ENCODE data around the gene TBC1D3B. TPM values are rescaled to one million over a fixed set of nuclear protein-coding genes. Genes with fewer than 3 reads are reported as not detected.
"Not testable (repeated sequence)": the region's sequence is repeated elsewhere in the genome, so short reads cannot be mapped to it uniquely, and the experiment has no call there.

TBC1D3B gene
- total RNA-seq, 1 donor from 2014 or later: 7.1 TPM

- H3K36me3 Mint-ChIP-seq (ENCODE audit: low read depth); H3K27ac Mint-ChIP-seq; H3K27me3 Mint-ChIP-seq (ENCODE audit: insufficient read depth); DNase-seq (ENCODE audit: low spot score); intact Hi-C loops (cut with micrococcal nuclease); H3K4me3 Mint-ChIP-seq; H3K9me3 Mint-ChIP-seq: not testable (repeated sequence)
- H3K4me1 Mint-ChIP-seq (ENCODE audit: low read depth): peaks cover 26% of the 10 kb centered on the region
These were observed 18.5 kb upstream of the TBC1D3B start for GRCh38 chr17:36194832-36195433.

- H3K27ac Mint-ChIP-seq; H3K27me3 Mint-ChIP-seq (ENCODE audit: insufficient read depth); H3K36me3 Mint-ChIP-seq (ENCODE audit: low read depth); H3K4me3 Mint-ChIP-seq; H3K9me3 Mint-ChIP-seq; intact Hi-C loops (cut with micrococcal nuclease); DNase-seq (ENCODE audit: low spot score): not testable (repeated sequence)
- peaks cover 25% of the 10 kb centered on the region for H3K4me1 Mint-ChIP-seq (ENCODE audit: low read depth)
These were observed 17.9 kb upstream of the TBC1D3B start for GRCh38 chr17:36194147-36194831.

- no peaks in the 10 kb centered on the region for H3K36me3 Mint-ChIP-seq (ENCODE audit: low read depth)
- no peaks in the 10 kb centered on the region for H3K9me3 Mint-ChIP-seq
- H3K27me3 Mint-ChIP-seq (ENCODE audit: insufficient read depth): peaks cover 7% of the 10 kb centered on the region
- no peak overlapping the region for H3K4me3 Mint-ChIP-seq
- no peak for DNase-seq (ENCODE audit: low spot score)
- no peak overlapping the region for H3K27ac Mint-ChIP-seq
- peaks cover 29% of the 10 kb centered on the region for H3K4me1 Mint-ChIP-seq (ENCODE audit: low read depth)
- intact Hi-C loops (cut with micrococcal nuclease): no loop called here
These were observed 16.9 kb upstream of the TBC1D3B start for GRCh38 chr17:36193216-36193775.

- H3K4me1 Mint-ChIP-seq (ENCODE audit: low read depth): peaks cover 29% of the 10 kb centered on the region
- H3K4me3 Mint-ChIP-seq; H3K9me3 Mint-ChIP-seq; DNase-seq (ENCODE audit: low spot score); intact Hi-C loops (cut with micrococcal nuclease); H3K36me3 Mint-ChIP-seq (ENCODE audit: low read depth); H3K27ac Mint-ChIP-seq: not testable (repeated sequence)
- H3K27me3 Mint-ChIP-seq (ENCODE audit: insufficient read depth): peaks cover 13% of the 10 kb centered on the region
These were observed 14.3 kb upstream of the TBC1D3B start for GRCh38 chr17:36190549-36191330.

- H3K27ac Mint-ChIP-seq; H3K9me3 Mint-ChIP-seq; DNase-seq (ENCODE audit: low spot score); intact Hi-C loops (cut with micrococcal nuclease); H3K36me3 Mint-ChIP-seq (ENCODE audit: low read depth); H3K4me3 Mint-ChIP-seq: not testable (repeated sequence)
- Mint-ChIP-seq H3K27me3 (ENCODE audit: insufficient read depth) (peaks cover 20% of the 10 kb centered on the region), H3K4me1 (ENCODE audit: low read depth) (peaks cover 29% of the 10 kb centered on the region)
These were observed 13.6 kb upstream of the TBC1D3B start for GRCh38 chr17:36189993-36190392.

- no peaks in the 10 kb centered on the region for H3K9me3 Mint-ChIP-seq
- H3K27me3 Mint-ChIP-seq (ENCODE audit: insufficient read depth): peaks cover 25% of the 10 kb centered on the region
- H3K4me3 Mint-ChIP-seq: no peak overlapping the region
- peaks cover 29% of the 10 kb centered on the region for H3K4me1 Mint-ChIP-seq (ENCODE audit: low read depth)
- peak overlapping the region; percentile 18 for H3K27ac Mint-ChIP-seq
- intact Hi-C loops (cut with micrococcal nuclease): no loop called here
- no peaks in the 10 kb centered on the region for H3K36me3 Mint-ChIP-seq (ENCODE audit: low read depth)
- DNase-seq (ENCODE audit: low spot score): peak; percentile 24
These were observed 12.5 kb upstream of the TBC1D3B start for GRCh38 chr17:36188891-36189306.

GRCh38 chr17:36187943-36188665 is 11.7 kb upstream of the TBC1D3B start:
- Mint-ChIP-seq H3K27me3 (ENCODE audit: insufficient read depth) (peaks cover 25% of the 10 kb centered on the region), H3K4me1 (ENCODE audit: low read depth) (peaks cover 29% of the 10 kb centered on the region)
- intact Hi-C loops (cut with micrococcal nuclease); H3K4me3 Mint-ChIP-seq; H3K27ac Mint-ChIP-seq; H3K36me3 Mint-ChIP-seq (ENCODE audit: low read depth); DNase-seq (ENCODE audit: low spot score); H3K9me3 Mint-ChIP-seq: not testable (repeated sequence)

- H3K36me3 Mint-ChIP-seq (ENCODE audit: low read depth); H3K9me3 Mint-ChIP-seq; H3K4me3 Mint-ChIP-seq; intact Hi-C loops (cut with micrococcal nuclease); DNase-seq (ENCODE audit: low spot score); H3K27ac Mint-ChIP-seq: not testable (repeated sequence)
- Mint-ChIP-seq H3K4me1 (ENCODE audit: low read depth) (peaks cover 24% of the 10 kb centered on the region), H3K27me3 (ENCODE audit: insufficient read depth) (peaks cover 32% of the 10 kb centered on the region)
These were observed 10.7 kb upstream of the TBC1D3B start for GRCh38 chr17:36186810-36187763.

GRCh38 chr17:36185416-36185815 is 9.0 kb upstream of the TBC1D3B start:
- H3K27ac Mint-ChIP-seq: no peak overlapping the region
- intact Hi-C loops (cut with micrococcal nuclease): no loop called here
- H3K4me3 Mint-ChIP-seq: no peak overlapping the region
- H3K9me3 Mint-ChIP-seq: no peaks in the 10 kb centered on the region
- H3K4me1 Mint-ChIP-seq (ENCODE audit: low read depth): peaks cover 22% of the 10 kb centered on the region
- H3K27me3 Mint-ChIP-seq (ENCODE audit: insufficient read depth): peaks cover 41% of the 10 kb centered on the region
- DNase-seq (ENCODE audit: low spot score): no peak
- H3K36me3 Mint-ChIP-seq (ENCODE audit: low read depth): no peaks in the 10 kb centered on the region

GRCh38 chr17:36184023-36184765 is 7.8 kb upstream of the TBC1D3B start:
- no peak overlapping the region for H3K27ac Mint-ChIP-seq
- no peak for DNase-seq (ENCODE audit: low spot score)
- no peaks in the 10 kb centered on the region for H3K36me3 Mint-ChIP-seq (ENCODE audit: low read depth)
- H3K4me1 Mint-ChIP-seq (ENCODE audit: low read depth): peaks cover 17% of the 10 kb centered on the region
- intact Hi-C loops (cut with micrococcal nuclease): no loop called here
- H3K4me3 Mint-ChIP-seq: no peak overlapping the region
- peaks cover 43% of the 10 kb centered on the region for H3K27me3 Mint-ChIP-seq (ENCODE audit: insufficient read depth)
- H3K9me3 Mint-ChIP-seq: no peaks in the 10 kb centered on the region

All from activated T-helper 1 cell treated with anti-CD3 and anti-CD28 coated beads, Interleukin-12 subunit alpha, Interleukin-12 subunit beta, Interleukin-2, Interleukin-4 antibody, amounts not matched to agents 30 ng/mL and 10 ng/mL and 1 ng/mL, durations not matched to agents 14 hours and 24 hours and 36 hours (primary cell).